Skeletal muscle tissue (tissue), 4 donors: ENCODE results near the gene MRPL38. TPM values are rescaled to one million over a fixed set of nuclear protein-coding genes. Genes with fewer than 3 reads are reported as not detected.

ENCODE experiments used
- H3K27ac ChIP-seq: one replicate; pipeline ENCODE4 v1.7.0; 2013; ENCODE audit warnings: mild to moderate bottlenecking, low read depth, low read length, inconsistent platforms
- H3K27me3 ChIP-seq, 3 donors: one replicate each; pipeline ENCODE4 v1.7.0; 2013; ENCODE audit warnings: low read length in 3 of 3; ENCODE audit not compliant: control insufficient read depth in 3 of 3, insufficient read depth in 3 of 3
- H3K36me3 ChIP-seq, 3 donors: one replicate each; pipeline ENCODE4 v1.7.0; 2013; ENCODE audit warnings: low read length in 3 of 3; ENCODE audit not compliant: control insufficient read depth in 3 of 3, insufficient read depth in 3 of 3
- H3K4me1 ChIP-seq, 3 donors: one replicate each; pipeline ENCODE4 v1.7.0; 2013; ENCODE audit warnings: low read length in 3 of 3, mild to moderate bottlenecking in 3 of 3; ENCODE audit not compliant: control insufficient read depth in 3 of 3, insufficient read depth in 3 of 3
- H3K4me3 ChIP-seq, 3 donors: one replicate each; pipeline ENCODE4 v1.7.0; 2013; ENCODE audit warnings: low read length in 3 of 3
- H3K9ac ChIP-seq, 3 donors: one replicate each; pipeline ENCODE4 v1.7.0; 2013; ENCODE audit warnings: low read length in 3 of 3, mild to moderate bottlenecking in 3 of 3, moderate library complexity in 2 of 3, low read depth in 1 of 3
- H3K9me3 ChIP-seq, 3 donors: one replicate each; pipeline ENCODE4 v1.7.0; 2013; ENCODE audit warnings: low read length in 3 of 3; ENCODE audit not compliant: control insufficient read depth in 3 of 3
- total RNA-seq: library from RNA; depleted of rRNA; stranded (reverse); fragments of >200 nt; gene quantifications from one replicate; pipeline ENCODE4 v1.2.3, GENCODE V29; 2014
- donor health status: Osteomylitis.

MRPL38 gene
- total RNA-seq, 1 donor from 2014 or later: 32.9 TPM

DNA sequence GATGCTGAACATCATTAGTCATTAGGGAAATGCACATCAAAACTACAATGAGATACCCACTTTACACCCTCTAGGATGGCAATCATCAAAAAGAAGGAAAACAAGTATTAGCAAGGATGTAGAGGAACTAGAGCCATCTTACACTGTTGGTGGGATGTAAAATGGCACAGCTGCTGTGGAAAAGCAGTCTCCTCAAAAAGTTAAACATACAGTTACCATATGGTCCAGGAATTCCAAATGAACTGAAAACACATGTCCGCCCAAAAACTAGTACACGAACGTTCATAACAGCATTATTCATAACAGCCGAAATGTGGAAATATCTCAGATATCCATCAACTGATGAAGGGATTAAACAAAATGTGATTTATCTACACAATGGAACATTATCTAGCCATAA, 29.1 kb upstream of the MRPL38 start:
- Histone ChIP-seq H3K9ac (no peak overlapping the region), H3K27me3 (no peaks in the 10 kb centered on the region), H3K4me3 (no peak overlapping the region), H3K36me3 (no peaks in the 10 kb centered on the region), H3K4me1 (no peaks in the 10 kb centered on the region), H3K9me3 (no peaks in the 10 kb centered on the region), H3K27ac (no peak overlapping the region)

- no peaks in the 10 kb centered on the region for H3K9me3 ChIP-seq
- no peaks in the 10 kb centered on the region for H3K4me1 ChIP-seq
- no peak overlapping the region for H3K9ac ChIP-seq
- no peak overlapping the region for H3K4me3 ChIP-seq
- H3K27me3 ChIP-seq: no peaks in the 10 kb centered on the region
- H3K36me3 ChIP-seq: no peaks in the 10 kb centered on the region
- H3K27ac ChIP-seq: no peak overlapping the region
Measured at GRCh38 chr17:75932852-75933251, 28.2 kb upstream of the MRPL38 start.

DNA sequence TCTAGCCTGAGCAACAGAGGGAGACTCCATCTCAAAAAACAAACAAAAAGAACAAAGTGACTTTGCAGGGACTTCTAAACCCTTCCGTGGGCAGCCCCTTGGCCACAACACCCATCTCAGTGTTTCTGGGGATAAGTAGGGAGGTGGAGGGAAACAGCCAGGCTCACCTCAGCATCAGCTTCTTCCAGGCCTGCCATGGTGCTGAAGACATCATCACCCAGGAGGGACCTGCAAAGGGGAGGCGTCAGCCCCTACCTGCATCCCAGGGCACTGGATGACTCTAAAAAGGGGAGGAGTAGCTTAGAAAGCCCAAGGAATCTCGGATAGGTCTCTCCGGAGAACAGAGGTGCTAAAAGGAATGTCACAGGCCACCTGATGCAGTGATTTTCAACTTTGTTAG, 26.4 kb upstream of the MRPL38 start:
- no peaks in the 10 kb centered on the region for H3K4me1 ChIP-seq
- no peak overlapping the region for H3K9ac ChIP-seq
- no peak overlapping the region for H3K27ac ChIP-seq
- no peaks in the 10 kb centered on the region for H3K27me3 ChIP-seq
- no peaks in the 10 kb centered on the region for H3K9me3 ChIP-seq
- H3K4me3 ChIP-seq: no peak overlapping the region
- H3K36me3 ChIP-seq: peaks cover 2 to 6% (median 6%) of the 10 kb centered on the region in 3 donors

DNA sequence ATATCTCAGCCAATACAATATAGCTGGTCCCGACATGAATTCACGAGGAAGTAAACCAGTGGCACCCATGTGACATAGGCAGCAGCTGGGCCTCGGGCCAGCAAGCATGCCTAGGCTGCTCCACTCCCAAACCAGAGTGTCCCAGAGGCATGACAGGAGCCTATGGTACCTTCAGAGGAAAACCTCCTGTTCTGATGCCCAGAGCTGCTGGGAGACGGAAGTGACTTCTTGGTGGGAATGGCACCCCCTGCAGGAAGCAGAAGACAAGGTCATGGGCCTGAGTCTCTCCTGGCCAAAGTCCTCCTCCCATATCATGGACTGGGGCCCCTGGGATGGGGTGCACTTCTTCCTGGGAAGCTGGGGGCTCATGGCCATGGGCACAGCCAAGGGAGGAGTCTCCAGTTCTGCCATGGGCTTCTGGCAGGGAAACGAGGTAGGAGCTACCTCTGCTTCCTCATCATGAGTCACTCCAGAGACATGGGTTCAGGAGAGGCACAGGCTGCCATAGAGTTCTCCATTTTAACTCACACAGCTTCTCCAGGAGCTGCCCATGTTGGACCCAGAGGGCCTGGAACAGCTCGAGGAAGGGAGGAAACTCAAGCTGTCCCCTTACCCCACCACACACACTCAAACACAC, 22.7 kb upstream of the MRPL38 start:
- Histone ChIP-seq H3K9me3 (no peaks in the 10 kb centered on the region), H3K27me3 (no peaks in the 10 kb centered on the region), H3K4me3 (no peak overlapping the region), H3K4me1 (no peaks in the 10 kb centered on the region), H3K9ac (no peak overlapping the region), H3K36me3 (peaks cover 7 to 13% (median 9%) of the 10 kb centered on the region in 3 donors), H3K27ac (no peak overlapping the region)

DNA sequence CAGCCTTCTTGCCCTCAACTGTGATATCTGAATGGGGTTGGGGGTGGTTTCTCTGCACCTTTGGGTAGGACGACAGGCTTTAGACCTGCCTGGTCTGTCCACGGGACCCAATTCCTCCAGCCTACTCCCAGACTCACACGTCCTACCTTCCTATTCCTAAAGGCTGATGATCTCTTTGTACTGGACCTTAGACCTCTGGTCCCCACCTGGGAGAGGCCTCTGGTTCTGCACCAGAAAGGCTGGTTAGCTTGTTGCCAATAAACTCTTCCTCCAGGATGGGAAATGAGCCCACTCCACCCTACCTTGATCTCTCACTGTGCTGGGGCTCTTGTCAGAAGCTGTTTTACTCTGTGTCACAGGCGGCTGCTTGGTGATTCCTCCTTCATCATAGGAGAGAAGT, 21.8 kb upstream of the MRPL38 start:
- Histone ChIP-seq H3K27ac (no peak overlapping the region), H3K9me3 (no peaks in the 10 kb centered on the region), H3K36me3 (peaks cover 7 to 19% (median 11%) of the 10 kb centered on the region in 3 donors), H3K9ac (no peak overlapping the region), H3K27me3 (no peaks in the 10 kb centered on the region), H3K4me3 (no peak overlapping the region), H3K4me1 (no peaks in the 10 kb centered on the region)

DNA sequence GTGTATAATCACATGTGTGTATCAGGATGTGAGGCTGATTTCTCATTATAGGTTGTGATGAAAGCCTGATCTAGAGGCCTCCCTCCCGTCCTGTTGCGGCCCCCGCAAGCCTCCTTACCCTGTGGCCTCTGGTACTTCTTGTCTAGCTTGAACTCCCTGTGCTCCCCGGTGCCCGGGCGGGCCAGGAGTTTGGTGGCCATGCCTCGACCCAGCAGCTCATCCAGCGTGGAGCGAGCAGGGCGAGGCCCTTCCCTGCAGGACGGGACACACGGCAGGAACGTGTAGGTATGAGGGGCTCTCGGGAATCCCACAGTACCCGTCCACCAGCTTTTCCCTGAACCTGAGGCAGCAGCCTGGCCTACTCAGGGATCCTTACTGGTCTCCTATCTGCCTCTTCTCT, 21.2 kb upstream of the MRPL38 start:
- Histone ChIP-seq H3K27me3 (no peaks in the 10 kb centered on the region), H3K9me3 (no peaks in the 10 kb centered on the region), H3K4me3 (no peak overlapping the region), H3K4me1 (no peaks in the 10 kb centered on the region), H3K36me3 (peaks cover 7 to 19% (median 11%) of the 10 kb centered on the region in 3 donors), H3K27ac (no peak overlapping the region), H3K9ac (no peak overlapping the region)

- Histone ChIP-seq H3K27ac (no peak overlapping the region), H3K27me3 (no peaks in the 10 kb centered on the region), H3K36me3 (peaks cover 7 to 19% (median 11%) of the 10 kb centered on the region in 3 donors), H3K4me3 (no peak overlapping the region), H3K9me3 (no peaks in the 10 kb centered on the region), H3K9ac (no peak overlapping the region), H3K4me1 (no peaks in the 10 kb centered on the region)
Measured at GRCh38 chr17:75925103-75925502, 20.4 kb upstream of the MRPL38 start.

GRCh38 chr17:75922963-75923874, 18.5 kb upstream of the MRPL38 start:
- no peaks in the 10 kb centered on the region for H3K27me3 ChIP-seq
- H3K4me1 ChIP-seq: no peaks in the 10 kb centered on the region
- H3K9ac ChIP-seq: no peak overlapping the region
- H3K9me3 ChIP-seq: no peaks in the 10 kb centered on the region
- H3K27ac ChIP-seq: no peak overlapping the region
- H3K36me3 ChIP-seq: peaks cover 7 to 19% (median 13%) of the 10 kb centered on the region in 3 donors
- H3K4me3 ChIP-seq: no peak overlapping the region

DNA sequence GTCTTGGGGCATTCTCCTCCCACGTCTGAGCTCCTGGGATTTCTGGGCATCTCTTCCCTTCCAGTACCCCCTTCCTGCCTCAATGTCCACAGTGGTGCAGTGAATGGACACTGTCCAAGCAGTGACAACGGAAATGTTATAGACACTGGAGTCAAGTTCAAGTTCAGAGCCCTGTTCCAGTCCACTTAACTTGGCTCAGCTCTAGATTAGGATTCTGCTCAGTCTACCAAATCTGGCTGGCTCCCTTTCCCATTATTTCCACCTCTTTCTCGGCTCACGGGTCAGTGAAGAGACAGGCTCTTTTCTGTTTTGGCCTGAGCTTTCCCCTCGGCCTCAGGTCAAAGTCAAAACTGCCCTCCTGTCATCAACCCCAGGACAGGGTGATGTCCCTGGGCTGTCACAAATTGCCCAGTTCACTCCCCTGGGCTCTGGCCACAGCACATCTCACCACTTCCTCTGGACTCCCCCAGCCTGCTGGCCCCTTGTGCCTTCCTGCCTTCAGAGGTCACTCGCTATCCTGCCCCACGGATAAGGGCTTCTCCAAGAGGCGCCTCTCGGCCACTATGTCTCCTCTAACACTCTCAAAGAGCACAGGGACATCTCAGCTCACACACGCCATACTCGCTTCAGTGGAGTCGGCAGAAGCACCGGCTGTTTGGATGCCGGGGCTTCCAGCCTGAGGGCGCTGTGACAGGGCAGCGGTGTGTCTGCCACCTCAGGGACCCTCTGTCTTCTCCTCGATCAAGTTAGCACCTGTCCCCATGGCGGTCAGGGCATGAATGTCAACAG, 17.7 kb upstream of the MRPL38 start:
- Histone ChIP-seq H3K9ac (no peak overlapping the region), H3K27me3 (no peaks in the 10 kb centered on the region), H3K4me1 (no peaks in the 10 kb centered on the region), H3K36me3 (peaks cover 9 to 19% (median 13%) of the 10 kb centered on the region in 3 donors), H3K27ac (no peak overlapping the region), H3K4me3 (no peak overlapping the region), H3K9me3 (no peaks in the 10 kb centered on the region)
